HG03378 (cell line): Measurements from ENCODE around the gene TECPR2.

Experiments used
- ATAC-seq: cut with Tn5 transposase; IDR thresholded peaks from one replicate; pipeline ENCODE4 v1.9.1; 2021; ENCODE audit warnings: mild to moderate bottlenecking, moderate library complexity; ENCODE audit not compliant: unreplicated experiment

The TECPR2 gene

DNA sequence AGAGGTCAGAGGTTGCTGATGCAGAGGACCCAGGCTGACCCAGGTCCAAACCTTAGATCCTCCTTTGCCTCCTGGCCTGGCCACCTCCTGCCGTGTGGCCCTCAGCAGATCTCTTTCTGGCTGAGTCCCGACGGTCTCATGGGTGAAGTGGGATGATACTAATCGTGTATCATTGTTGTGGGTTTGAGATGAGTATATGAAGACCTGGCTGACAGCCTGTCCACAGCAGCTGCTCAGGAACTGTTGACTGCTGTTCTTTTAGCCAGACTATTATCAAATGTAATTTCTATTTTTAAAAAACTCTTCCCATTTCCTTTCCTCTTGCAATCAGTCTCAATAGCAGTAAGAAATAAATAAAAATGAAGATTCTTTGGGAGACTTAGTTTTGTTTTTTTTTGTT is 101.3 kb downstream of the TECPR2 start:
- no peak for ATAC-seq

DNA sequence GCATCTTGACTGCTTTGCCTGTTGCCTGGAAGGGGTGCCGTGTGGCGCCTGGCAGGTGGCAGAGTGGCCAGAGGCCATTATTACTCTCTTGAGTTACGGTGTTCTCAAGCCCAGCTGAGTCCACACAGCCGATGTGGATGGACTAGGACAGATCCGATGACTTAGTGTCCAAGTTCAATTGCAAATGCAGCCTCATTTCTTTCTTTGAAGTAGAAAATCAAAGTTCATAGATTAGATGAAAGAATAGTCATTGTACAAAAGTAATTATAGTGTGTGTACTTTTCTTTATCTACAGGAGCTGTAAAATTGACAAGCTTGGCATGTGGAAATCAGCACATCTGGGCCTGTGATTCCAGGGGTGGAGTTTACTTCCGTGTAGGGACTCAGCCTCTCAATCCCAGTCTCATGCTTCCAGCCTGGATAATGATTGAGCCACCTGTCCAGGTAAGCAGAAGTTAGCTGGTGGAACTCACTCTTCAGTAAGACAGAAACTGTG is 102.2 kb downstream of the TECPR2 start:
- no peak for ATAC-seq

DNA sequence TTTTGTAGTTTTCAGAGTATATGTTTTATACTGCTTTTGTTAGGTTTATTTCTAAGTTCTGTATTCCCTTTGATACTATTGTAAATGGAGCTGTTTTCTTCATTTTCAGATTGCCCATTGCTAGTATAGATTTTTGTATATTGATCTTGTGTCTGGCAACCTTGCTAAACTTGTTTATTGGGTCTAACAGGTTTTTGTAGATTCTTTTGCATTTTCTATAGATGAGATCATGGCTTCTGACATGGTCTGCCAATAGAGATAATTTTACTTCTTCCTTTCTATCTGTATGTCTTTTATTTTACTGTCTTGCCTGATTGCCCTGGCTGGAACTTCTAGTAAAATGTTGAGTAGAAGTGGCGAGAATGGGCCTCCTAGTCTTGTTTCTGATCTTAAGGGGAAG is 106.5 kb downstream of the TECPR2 start:
- no peak for ATAC-seq

DNA sequence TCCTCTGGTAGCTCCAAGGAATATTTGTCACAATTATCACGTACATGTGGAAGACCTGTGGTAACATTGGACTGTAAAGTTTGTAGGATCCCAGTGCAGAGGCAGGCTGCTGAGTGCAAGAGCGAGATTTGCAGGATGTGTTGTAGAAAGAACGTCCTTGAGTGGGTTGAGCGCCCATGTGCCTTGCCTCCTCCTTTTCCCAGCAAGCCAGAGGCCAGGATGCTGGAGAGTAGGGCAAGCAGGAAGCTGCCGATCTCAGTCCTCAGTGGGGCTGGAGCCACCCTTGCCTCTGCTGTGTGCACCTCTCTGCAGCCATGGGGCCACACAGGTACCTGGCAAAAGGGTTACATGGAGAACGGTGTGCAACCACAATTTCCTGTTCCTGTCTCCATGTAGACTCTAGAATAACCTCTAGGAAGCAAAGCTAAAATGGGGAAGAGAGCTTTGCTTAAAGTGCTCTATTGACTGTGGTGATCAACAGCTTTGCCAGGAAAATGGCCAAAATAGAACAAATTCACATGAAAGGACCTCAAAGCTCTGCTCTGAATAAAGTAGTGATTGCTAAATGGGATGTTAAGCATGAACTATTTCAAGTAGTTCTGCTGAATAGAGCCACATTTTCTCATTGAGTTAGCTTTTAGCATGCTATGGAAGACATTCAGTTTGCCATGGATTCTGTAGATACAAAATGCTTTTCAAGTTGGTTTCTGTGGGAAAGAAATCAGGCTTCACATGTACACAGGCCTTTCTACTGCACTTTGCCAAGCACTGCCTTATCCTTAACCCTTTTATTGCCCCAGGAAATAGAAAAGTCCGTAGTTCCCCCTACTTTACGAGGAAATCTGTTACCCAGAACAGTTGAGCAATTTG is 109.4 kb downstream of the TECPR2 start:
- no peak for ATAC-seq

DNA sequence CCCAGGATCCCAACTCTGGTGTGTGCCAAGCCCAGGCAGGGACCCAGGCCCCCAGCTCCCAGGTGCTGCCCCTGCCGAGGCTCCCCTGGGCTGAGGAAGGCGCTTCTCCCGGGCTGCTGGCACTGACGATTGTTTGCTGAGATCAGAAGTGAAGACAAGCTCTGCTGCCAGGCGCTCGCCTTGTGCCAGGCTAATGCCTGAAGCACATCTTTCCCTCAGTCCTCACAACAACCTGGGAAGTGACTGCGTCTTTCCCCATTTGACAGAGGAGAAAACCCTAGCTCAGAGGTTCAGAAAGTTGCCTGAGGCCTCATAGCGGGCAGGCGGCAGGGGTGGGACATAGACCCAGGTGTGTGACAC is 110.0 kb downstream of the TECPR2 start:
- ATAC-seq = no peak

DNA sequence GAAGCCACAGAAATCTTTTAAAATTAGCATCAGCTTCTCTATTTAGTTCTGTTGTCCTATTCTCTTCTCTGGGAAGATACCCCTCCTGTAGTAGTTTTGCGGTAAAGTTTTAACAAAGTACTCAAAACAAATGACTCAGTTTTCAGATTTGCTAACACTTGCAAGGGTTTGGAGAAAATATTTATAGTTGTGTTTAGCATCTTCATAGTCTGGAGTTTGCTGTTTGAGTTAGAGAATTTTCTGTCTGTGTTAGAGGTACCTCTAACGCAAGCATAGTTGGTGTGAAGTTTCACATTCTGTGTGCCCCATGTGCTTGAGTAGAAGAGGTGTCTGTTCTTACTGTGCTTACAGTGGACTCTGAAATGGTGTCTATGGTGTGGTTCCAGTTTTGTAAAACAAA is 110.8 kb downstream of the TECPR2 start:
- no peak for ATAC-seq

DNA sequence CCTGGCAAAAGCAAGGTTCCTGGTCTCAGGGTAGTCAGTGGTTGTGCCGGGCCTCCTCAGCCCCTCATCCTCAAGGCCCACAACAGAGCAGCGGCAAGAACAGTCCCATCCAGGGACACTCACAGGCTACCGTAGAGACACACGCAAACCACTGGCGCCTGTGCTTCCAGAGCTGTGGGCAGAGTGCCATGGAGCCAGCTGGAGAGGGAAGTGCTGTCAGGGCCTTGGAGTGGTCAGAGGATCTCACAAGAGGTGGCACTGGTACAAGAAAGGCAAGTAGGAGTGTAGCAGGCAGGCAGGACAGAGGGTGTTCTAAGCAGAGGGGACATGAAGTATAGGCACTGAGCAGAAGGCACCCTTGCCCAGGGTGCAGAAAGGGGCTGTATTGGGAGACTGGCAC is 112.2 kb downstream of the TECPR2 start:
- ATAC-seq = no peak

DNA sequence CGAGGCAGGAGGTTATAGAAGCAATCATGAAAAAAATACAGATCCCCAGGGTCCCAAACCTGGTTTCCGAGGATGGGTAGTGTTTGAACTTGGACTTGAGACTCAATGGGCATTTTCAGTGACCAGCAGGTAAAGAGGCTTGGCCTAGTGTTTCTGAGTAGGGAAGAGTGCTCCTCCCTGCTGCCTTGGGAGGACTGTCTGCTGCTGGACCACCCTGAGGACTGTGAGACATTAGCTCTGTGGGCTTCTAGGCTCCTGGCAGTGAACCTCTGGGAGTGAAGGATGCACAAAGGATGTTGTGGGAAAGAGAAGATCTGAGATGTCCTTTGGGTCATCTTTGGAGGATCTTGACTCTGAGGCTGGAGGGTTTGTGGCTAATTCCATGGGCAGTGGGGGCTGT is 116.4 kb downstream of the TECPR2 start:
- no peak for ATAC-seq

DNA sequence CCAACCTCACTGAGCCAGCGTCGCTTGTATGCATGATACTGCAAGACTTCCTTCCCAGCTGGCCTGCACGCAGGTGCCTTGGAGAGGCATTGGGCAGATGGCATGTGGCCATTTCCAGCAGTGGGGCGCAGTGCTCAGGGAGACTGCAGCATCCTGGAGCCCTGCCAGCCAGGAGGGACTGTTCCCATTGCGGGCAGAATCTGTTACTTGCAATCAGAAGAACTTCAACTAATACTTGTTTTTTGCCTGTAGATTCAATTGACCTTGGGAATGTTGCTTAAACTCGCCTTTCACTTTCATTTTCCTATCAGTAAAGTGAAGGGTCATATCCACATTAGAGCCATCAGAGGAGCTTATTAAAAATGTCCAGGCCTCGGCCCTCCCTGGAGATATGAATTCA is 117.0 kb downstream of the TECPR2 start:
- no peak for ATAC-seq

DNA sequence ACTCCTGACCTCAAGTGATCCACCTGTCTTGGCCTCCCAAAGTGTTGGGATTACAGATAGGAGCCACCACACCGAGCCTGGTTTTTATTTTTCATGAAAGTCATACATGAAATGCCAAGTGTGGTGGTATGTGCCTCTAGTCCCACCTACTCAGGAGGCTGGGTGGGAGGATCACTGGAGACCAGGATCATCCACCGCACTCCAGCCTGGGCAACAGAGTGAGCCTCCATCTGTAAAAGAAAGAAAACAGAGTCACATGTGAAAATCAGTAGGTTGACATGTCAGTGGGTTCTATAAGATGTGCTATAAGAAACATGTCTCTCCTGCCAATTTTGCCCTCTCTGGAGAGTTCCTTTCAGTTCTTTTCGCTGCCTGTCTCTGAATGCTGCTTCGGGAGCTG is 118.6 kb downstream of the TECPR2 start:
- ATAC-seq = no peak

DNA sequence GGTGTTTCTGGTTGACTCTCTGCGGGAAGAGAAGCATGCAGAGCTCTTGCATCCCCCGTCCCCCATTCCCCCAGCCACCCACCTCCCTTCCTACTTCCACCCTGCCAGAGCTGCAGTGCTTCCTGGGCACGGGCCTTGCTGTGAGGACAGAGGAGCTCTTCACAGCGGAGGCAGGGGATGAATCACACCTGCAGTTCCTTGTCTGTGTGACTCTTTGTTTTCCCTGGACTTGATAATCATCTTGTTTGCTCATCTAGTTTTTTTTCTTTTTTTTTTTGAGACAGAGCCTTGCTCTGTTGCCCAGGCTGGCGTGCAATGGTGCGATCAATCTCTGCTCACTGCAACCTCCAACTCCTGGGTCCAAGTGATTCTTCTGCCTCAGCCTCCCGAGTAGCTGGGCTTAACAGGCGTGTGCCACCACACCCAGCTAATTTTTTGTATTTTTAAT is 119.1 kb downstream of the TECPR2 start:
- no peak for ATAC-seq

DNA sequence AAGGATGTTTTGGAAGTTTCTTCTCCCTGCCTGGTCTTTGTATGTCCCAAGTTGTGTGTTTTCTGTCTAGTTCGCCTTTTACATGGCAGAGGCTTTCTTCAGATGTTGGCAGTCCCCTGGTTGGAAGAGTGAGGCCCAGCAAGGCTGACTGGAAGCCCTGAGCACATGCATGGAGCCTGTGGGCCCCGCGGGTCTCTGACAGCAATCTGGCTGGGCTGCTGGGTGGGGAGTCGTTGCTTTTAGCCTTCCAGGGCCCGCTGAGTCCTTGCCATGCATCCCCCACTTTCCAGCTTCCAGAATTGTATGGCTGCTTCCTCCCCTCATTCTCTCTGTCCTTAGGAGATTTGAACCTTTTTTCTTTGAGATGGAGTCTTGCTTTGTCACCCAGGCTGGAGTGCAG is 121.6 kb downstream of the TECPR2 start:
- ATAC-seq = no peak

DNA sequence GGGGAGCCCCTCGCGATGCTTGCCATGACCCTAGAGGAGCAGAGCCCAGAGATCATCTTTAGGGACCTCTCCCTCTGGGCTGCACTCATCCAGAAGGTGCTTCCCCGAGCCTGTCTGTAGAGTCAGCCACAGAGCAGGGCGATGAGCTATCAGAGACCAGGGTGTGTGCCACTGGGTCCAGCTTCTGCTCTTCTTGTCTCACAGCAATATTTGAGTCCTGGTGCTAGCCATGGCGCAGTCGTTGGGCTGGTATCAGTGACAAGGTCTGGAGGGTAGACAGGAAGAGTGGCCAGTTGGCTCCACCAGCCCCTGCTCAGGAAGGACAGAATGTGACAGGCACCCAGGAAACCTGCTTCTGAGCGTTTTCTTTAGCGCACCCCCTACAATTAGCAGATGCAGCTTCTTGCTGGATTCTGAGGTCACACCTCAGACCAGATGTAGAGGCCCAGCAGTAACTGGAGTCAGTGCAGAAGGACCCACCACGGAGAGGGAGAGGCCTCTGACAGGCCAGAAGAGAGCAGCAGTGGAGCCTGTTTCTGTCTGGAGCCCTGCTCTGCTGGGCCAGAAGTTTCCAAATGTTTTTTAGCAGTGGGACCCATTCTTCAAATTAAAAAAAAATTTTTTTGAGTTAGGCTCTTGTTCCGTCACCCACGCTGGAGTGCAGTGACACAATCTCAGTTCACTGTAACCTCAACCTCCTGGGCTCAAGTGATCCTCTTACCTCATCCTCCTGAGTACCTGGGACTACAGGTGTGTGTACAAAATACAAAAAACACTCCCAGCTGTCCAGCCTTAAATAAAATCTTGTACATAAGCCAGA is 123.2 kb downstream of the TECPR2 start:
- no peak for ATAC-seq

DNA sequence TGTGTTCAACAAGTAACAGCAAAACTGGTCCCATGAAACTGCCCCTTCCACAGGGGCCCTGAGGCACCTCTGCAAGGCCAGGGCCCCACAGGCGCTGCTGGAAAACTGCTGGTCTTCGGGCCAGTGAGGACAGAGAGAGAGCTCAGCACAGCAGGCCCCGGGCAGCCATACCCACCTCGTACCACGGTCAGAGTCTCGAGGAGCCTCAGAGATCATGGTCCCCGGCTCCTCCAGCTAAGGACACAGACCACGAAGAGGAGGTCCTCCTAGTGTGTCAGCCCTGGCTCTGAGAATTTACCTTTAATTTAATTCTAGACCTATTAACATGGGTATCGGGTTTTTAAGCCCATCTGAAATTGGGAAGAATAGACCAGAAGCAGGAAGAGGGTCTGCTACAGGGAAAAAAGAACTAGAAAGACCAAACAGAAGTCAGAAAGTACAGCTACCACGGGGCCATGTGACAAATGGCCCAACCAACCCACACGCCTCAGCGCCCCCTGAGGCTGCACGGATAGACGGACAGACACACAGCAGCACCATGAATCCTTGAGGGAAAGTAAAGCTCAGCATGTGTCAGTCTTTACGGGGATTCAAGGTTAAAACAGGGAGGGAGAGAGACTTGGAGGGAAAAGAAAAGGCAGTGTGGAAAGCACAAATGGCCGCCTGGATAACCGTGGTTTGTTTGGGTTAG is 123.9 kb downstream of the TECPR2 start:
- no peak for ATAC-seq

DNA sequence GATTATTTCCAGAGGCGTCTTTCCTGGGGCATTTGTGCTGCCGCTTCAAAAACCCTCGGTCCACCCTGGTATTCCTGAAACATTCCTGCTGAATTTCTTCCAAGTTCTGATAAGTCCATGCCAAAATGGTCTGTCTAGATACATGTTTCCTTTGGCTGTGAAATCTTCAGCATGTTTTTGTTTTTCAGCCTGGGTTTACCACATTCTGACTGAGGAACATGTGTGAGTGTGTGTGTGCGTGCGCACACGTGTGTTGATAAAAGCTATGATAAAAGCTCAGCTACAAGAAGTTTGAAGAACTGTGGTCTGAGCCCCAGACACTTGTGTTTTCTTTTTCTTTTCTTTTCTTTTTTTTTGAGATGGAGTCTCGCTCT is 124.5 kb downstream of the TECPR2 start:
- ATAC-seq = no peak

DNA sequence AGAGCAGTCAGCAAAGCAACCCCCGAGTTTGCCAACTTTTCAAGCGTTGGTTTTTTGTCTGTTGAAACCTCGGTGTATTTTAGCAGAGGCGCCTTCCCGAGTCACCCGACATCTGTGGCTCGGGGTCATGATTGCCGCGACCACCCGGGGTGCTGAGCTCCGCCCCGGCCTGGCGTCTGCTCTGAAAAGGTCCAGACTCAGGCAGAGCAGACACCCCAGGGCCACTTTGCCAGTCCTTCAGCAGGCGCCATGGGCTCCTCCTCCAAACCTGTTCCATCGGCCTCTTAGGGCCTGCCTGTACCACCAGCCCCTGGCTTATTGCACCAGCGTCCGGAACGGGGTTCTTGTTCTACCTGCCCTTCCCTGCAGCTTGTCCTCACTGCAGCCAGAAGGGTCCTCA is 127.7 kb downstream of the TECPR2 start:
- no peak for ATAC-seq

DNA sequence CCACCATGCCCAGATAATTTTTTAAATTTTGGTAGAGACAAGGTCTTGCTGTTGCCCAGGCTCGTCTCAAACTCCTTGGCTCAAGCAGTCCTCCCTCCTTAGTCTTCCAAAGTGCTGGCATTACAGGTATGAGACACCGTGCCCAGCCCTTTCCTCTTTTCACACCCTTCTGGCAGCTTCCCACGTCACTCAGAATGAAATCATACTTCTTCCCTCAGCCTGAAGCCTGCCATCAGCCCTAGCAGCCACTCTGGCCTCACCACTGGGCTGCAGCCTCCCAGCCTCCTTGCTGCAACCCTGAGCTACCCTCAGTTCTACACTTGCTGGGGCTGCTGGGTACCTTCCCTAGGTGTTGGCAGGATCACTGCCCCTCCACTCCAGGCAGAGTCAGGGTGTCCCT is 128.6 kb downstream of the TECPR2 start:
- no peak for ATAC-seq

DNA sequence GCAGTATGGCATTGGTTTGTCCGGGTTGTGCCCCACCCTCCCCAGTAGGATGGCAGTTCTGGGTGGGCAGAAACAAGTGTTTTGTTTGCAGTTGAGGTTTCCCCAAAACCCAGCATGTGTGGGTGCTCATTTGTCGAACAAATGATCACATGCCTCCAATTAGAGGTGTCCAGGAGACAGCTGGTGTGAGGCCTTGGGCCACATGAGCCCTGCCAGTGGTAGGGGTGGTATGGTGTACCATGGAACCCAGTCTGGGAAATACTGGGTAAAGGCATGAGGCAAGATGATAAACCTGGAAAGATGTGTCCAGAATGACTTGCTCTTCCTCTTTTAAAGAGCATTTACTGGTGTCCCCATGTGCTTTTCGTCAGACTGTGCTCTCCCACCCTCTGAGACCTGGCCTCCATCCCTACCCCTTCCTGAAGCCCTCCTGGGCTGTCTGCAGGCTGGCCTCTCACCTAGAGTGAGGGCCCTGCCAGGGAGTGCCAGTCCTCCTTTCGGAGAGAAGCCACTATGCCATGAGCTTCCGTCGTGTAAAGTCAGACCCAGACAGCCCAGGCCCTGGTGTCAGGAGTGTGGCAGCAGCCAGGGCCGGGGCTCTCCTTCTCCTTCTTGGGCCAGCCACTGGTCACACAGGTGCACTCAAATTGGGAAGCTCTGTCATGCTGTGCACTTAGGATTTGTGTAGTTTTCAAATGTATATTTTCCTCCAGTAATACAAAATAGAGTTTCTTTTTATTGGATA is 129.2 kb downstream of the TECPR2 start:
- ATAC-seq = no peak

DNA sequence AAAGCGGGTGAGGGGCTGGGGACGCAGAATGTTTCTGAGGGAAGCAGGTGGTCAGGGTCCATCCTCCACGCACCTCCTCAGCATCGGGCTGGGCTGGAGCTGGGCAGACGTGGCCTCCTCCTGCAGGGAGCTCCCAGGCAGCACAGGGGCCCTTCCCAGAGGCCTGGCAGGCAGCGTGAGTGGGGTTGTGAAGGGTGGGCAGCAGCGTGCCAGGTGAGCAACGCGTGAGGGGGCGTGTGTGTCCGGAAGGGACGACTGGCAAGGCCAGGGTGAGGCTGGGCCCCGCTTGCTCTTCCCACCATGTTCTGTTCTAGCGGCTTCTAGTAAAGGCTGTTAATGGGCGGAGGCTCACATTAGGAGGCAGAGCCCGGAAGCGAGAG is 129.8 kb downstream of the TECPR2 start:
- ATAC-seq = no peak

DNA sequence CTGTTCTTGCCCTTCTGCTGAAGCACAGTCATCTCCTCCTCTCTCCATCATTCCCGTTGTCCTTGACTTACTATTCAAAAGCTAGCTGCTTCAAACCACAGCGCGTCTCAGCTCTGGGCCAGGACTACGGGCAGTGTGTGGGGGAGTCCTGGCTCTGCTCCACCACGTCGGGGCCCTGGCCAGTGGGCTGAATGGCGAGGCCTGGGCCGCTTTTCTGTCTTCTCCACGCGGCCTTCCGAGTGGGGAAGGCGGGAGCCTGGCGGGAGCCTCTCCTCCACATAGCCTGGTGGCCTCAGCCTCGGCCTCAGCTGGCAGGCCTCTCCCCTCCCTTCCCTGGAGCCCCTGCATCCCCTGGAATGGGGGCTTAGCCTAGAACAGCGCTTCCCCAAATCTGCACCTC is 130.4 kb downstream of the TECPR2 start:
- no peak for ATAC-seq

DNA sequence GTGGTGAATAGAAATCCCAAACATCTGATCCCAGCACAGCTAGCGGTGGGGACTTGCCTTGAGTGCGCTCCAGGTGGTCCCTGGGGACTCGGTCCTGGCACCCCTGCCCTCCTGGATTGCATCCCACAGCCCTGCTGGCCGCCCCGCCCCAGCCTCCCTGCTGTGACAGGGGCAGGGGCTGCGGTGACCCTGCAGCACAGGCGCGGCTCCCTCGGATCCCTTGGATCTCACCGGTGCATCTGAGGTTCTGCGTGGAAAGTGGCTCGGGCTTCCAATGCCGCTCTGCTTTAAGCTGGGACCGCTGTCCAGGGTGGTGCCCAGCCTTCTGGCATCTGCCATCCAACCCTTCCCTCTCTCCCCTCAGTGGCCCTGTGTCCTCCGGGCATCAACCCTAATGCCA is 130.8 kb downstream of the TECPR2 start:
- ATAC-seq = no peak
